Psoas muscle (tissue), 8 donors: Measurements from ENCODE around the gene CTDSPL2. TPM values are rescaled to one million over a fixed set of nuclear protein-coding genes. Genes with fewer than 3 reads are reported as not detected.

Experiments used
- ATAC-seq, 4 donors: fragments of 200-7000 bp; cut with Tn5 transposase; one replicate each; pipeline ENCODE4 v1.9.1; 2020; ENCODE audit warnings: moderate library complexity in 3 of 4, mild to moderate bottlenecking in 2 of 4
- DNase-seq, 2 donors: peaks; one replicate each; pipeline ENCODE4 v3.0.0-alpha.2; 2020
- H3K27ac ChIP-seq: fragments of 200-600 bp; one replicate; pipeline ENCODE4 v1.8.0; 2022
- H3K27me3 ChIP-seq, 3 donors: fragments of 200-600 bp in 1 of 3; one replicate each; pipeline versions ENCODE4 v1.6.1 to v1.8.0; 2013 to 2022; ENCODE audit warnings: low read length in 2 of 3, mild to moderate bottlenecking in 2 of 3, moderate library complexity in 1 of 3; ENCODE audit not compliant: insufficient read depth in 3 of 3
- H3K36me3 ChIP-seq, 2 donors: fragments of 200-600 bp in 1 of 2; one replicate each; pipeline versions ENCODE4 v1.6.1 to v1.8.0; 2013 to 2022; ENCODE audit warnings: low read depth in 1 of 2, mild to moderate bottlenecking in 1 of 2, moderate library complexity in 1 of 2; ENCODE audit not compliant: insufficient read depth in 1 of 2
- H3K4me1 ChIP-seq: fragments of 200-600 bp; one replicate; pipeline ENCODE4 v1.8.0; 2022
- H3K4me3 ChIP-seq: fragments of 200-600 bp; one replicate; pipeline ENCODE4 v1.8.0; 2022; ENCODE audit warnings: mild to moderate bottlenecking
- H3K9me3 ChIP-seq: fragments of 200-600 bp; one replicate; pipeline ENCODE4 v1.8.0; 2022
- CTCF ChIP-seq: fragments of 200-600 bp; IDR thresholded peaks from one replicate; pipeline ENCODE4 v1.8.0; 2022; ENCODE audit warnings: antibody characterized with exemption
- WGBS, 3 donors: extraction: QIAGEN DNeasy Blood & Tissue Kit; methylation state at CpG; one replicate each; pipeline versions ENCODE4 v1.1.6 to v1.1.7; 2013; 5-methylcytosine and 5-hydroxymethylcytosine counted together
- intact Hi-C, 2 donors: fragments of 100-400 bp; cut with DNase I; formaldehyde crosslinking; loops; one replicate each; pipeline versions ENCODE4 v1.11.0 to v1.14.2; 2022
- polyA plus RNA-seq, 3 donors: library from polyadenylated mRNA; stranded (reverse); fragments of 200-250 nt; gene quantifications; one replicate each; pipeline ENCODE4 v1.2.3, GENCODE V29; 2013
- total RNA-seq, 4 donors: library from RNA; stranded (reverse); fragmentation: NEBNext Ultra II Directional in 2 of 4; extraction: Animal tissue kit (Norgen Biotek cat#: 25700) in 2 of 4; gene quantifications; one replicate each; pipeline versions ENCODE4 v1.2.1 to v1.2.4, GENCODE V29; 2021 to 2023
- donor health status: healthy with polysubstance abuse.
- donor health status: DM: no; HTN: no; CAD: no; lungs with moderate emphysema.
- donor health status: Bipolar disorder and iron deficiency.
- donor health status: healthy.
- donor health status: DM: yes; HTN: yes; CAD: no.
- donor health status: DM: no; HTN: no; CAD: no.
- donor health status: DM: no; HTN: no; CAD: no.
- donor health status: DM: yes; HTN: yes; CAD: no.

CTDSPL2 gene
- total and polyA plus RNA-seq, 7 donors = 3.2 to 18.1 (median 12.1) TPM

DNA sequence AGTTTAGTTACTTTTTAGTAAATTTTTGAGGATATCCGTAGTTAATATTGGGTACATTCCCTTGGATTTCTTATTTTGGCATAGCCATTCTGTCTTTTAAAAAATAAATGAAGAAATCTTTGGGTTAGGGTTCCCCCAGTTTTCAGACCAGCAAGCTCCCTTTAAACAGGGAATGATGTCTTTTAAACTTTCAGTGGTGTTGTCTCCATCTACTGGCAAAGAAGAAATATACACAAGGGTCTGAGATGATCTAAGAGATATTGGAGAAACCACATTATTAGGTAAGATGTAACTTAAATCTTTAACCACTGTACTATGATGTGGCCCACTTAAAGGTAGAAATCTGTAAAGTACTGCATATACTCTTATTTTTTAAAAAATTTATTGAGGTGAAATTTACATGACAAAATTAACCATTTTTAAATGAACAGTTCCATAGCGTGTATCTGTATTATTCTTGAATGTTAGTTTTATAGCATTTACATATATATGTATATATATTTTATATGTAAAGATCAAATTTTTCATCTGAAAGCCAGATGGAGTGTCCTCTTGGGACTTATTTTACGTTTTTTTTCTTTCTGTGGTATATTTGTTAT lies 74.4 kb downstream of the CTDSPL2 start:
- ATAC-seq = peak; percentile 32 to 79 (median 62)
- intact Hi-C loops = loop anchor here (10.0 kb wide), 1 partner anchor 217 kb away; the partner anchor contains the start of gene GOLM2 (in 2 of the 2)
- peaks cover 0 to 57% of the 10 kb centered on the region in 2 donors for H3K36me3 ChIP-seq

DNA sequence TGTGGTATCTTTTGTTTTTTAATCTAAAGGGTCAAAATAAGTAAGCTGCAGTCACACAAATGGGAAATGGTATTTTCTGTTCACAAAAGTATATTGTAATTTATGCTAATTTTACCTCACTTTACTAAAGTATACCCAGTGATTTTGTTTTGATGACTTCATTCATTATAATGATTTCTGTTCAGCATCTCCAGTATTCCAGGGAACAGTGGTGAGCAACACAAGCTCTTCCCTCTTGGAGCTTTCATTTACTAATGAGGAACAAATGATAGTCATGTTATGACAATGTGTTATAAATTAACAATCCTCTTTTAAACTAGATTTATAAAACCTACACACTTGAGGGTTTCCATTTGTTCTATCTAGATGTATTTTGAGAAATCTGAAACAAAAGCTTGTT lies 89.0 kb downstream of the CTDSPL2 start:
- TF ChIP-seq CTCF = no peak
- no peaks in the 10 kb centered on the region for H3K9me3 ChIP-seq
- intact Hi-C loops = no loop called here
- ATAC-seq (no peak), DNase-seq (no peak)
- H3K36me3 ChIP-seq = peaks cover 0 to 56% of the 10 kb centered on the region in 2 donors
- no peak overlapping the region for H3K4me3 ChIP-seq
- H3K27ac ChIP-seq = no peak overlapping the region
- no peaks in the 10 kb centered on the region for H3K27me3 ChIP-seq
- H3K4me1 ChIP-seq = no peaks in the 10 kb centered on the region

More for the DNA sequence above, 74.4 kb downstream of the CTDSPL2 start:
- no peaks in the 10 kb centered on the region for H3K4me1 ChIP-seq
- no peaks in the 10 kb centered on the region for H3K27me3 ChIP-seq
- no peak for DNase-seq
- 77 to 84% (median 80%) methylated on average over 3 of the region's 3 CpGs for WGBS, 3 donors
- peak; percentile 66 for TF ChIP-seq CTCF
- H3K27ac ChIP-seq = no peak overlapping the region
- H3K4me3 ChIP-seq = no peak overlapping the region
- no peaks in the 10 kb centered on the region for H3K9me3 ChIP-seq

DNA sequence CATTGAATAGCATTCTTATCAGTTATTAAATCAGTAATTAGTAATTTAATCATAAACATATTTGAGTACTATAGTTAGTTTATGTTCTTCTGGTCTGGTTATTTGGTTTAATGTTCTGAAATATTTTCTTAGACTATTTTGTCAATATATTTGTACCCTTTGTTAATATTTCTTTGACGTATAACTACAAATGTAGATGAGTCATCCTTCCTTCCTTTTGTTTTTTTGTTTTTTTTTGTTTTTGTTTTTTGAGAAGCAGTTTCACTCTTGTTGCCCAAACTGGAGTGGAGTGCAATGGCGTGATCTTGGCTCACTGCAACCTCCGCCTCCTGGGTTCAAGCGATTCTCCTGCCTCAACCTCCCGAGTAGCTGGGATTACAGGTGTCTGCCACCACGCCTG lies 92.1 kb downstream of the CTDSPL2 start:
- WGBS, 3 donors = 92 to 93% (median 92%) methylated on average over 6 of the region's 6 CpGs
- Histone ChIP-seq H3K4me3 (no peak overlapping the region), H3K4me1 (no peaks in the 10 kb centered on the region), H3K9me3 (no peaks in the 10 kb centered on the region), H3K27me3 (no peaks in the 10 kb centered on the region), H3K36me3 (peaks cover 0 to 83% of the 10 kb centered on the region in 2 donors), H3K27ac (no peak overlapping the region)
- TF ChIP-seq CTCF = no peak
- ATAC-seq = no peak
- intact Hi-C loops = no loop called here
- no peak for DNase-seq

- intact Hi-C loops = no loop called here
- Histone ChIP-seq H3K9me3 (no peaks in the 10 kb centered on the region), H3K4me1 (no peaks in the 10 kb centered on the region), H3K4me3 (no peak overlapping the region), H3K36me3 (peaks cover 0 to 90% of the 10 kb centered on the region in 2 donors), H3K27ac (no peak overlapping the region), H3K27me3 (no peaks in the 10 kb centered on the region)
- DNase-seq = no peak
- TF ChIP-seq CTCF = no peak
- no peak for ATAC-seq
- 96 to 100% (median 97%) methylated on average over 1 of the region's 1 CpG for WGBS, 3 donors
Measured at GRCh38 chr15:44525018-44525417, 97.6 kb downstream of the CTDSPL2 start.

- DNase-seq = no peak
- 81 to 89% (median 84%) methylated on average over 2 of the region's 2 CpGs for WGBS, 3 donors
- no peaks in the 10 kb centered on the region for H3K9me3 ChIP-seq
- intact Hi-C loops = no loop called here
- peaks cover 0 to 86% of the 10 kb centered on the region in 2 donors for H3K36me3 ChIP-seq
- no peaks in the 10 kb centered on the region for H3K27me3 ChIP-seq
- H3K4me3 ChIP-seq = no peak overlapping the region
- TF ChIP-seq CTCF = no peak
- H3K27ac ChIP-seq = no peak overlapping the region
- H3K4me1 ChIP-seq = no peaks in the 10 kb centered on the region
- ATAC-seq = no peak
Measured at GRCh38 chr15:44527241-44527640, 99.8 kb downstream of the CTDSPL2 start.
